ENCODE measurements around the gene ZIC4.

Gene ZIC4

GRCh38 chr3:147414390-147415138 is 8.2 kb upstream of the ZIC4 start:
- DNase-seq (ENCODE audit: low read depth in 1 of 2, low spot score in 1 of 2): no peak
- TF ChIP-seq JUND (IDR thresholded peaks at IDR 0.05; ENCODE audit: low read depth): no peak
- in situ Hi-C loops (cut with HindIII; ENCODE audit: low pct_unique_long_range_greater_than_20kb, low sequenced_read_pairs): no loop called here

- in situ Hi-C loops (cut with HindIII; ENCODE audit: low pct_unique_long_range_greater_than_20kb, low sequenced_read_pairs): no loop called here
- no peak for DNase-seq (ENCODE audit: low read depth in 1 of 2, low spot score in 1 of 2)
- TF ChIP-seq JUND (IDR thresholded peaks at IDR 0.05; ENCODE audit: low read depth): no peak
Measured at GRCh38 chr3:147413686-147414389, 7.5 kb upstream of the ZIC4 start.

GRCh38 chr3:147412917-147413685 is 6.8 kb upstream of the ZIC4 start:
- DNase-seq (ENCODE audit: low read depth in 1 of 2, low spot score in 1 of 2): no peak
- in situ Hi-C loops (cut with HindIII; ENCODE audit: low pct_unique_long_range_greater_than_20kb, low sequenced_read_pairs): no loop called here
- no peak for TF ChIP-seq JUND (IDR thresholded peaks at IDR 0.05; ENCODE audit: low read depth)

- in situ Hi-C loops (cut with HindIII; ENCODE audit: low pct_unique_long_range_greater_than_20kb, low sequenced_read_pairs): no loop called here
- no peak for TF ChIP-seq JUND (IDR thresholded peaks at IDR 0.05; ENCODE audit: low read depth)
- DNase-seq (ENCODE audit: low read depth in 1 of 2, low spot score in 1 of 2): no peak
Measured at GRCh38 chr3:147412261-147412916, 6.0 kb upstream of the ZIC4 start.

- in situ Hi-C loops (cut with HindIII; ENCODE audit: low pct_unique_long_range_greater_than_20kb, low sequenced_read_pairs): no loop called here
- TF ChIP-seq JUND (IDR thresholded peaks at IDR 0.05; ENCODE audit: low read depth): no peak
- no peak for DNase-seq (ENCODE audit: low read depth in 1 of 2, low spot score in 1 of 2)
Measured at GRCh38 chr3:147411815-147412241, 5.5 kb upstream of the ZIC4 start.

GRCh38 chr3:147411238-147411814 is 5.0 kb upstream of the ZIC4 start:
- TF ChIP-seq JUND (IDR thresholded peaks at IDR 0.05; ENCODE audit: low read depth): no peak
- in situ Hi-C loops (cut with HindIII; ENCODE audit: low pct_unique_long_range_greater_than_20kb, low sequenced_read_pairs): no loop called here
- DNase-seq (ENCODE audit: low read depth in 1 of 2, low spot score in 1 of 2): no peak

- in situ Hi-C loops (cut with HindIII; ENCODE audit: low pct_unique_long_range_greater_than_20kb, low sequenced_read_pairs): no loop called here
- no peak for DNase-seq (ENCODE audit: low read depth in 1 of 2, low spot score in 1 of 2)
- TF ChIP-seq JUND (IDR thresholded peaks at IDR 0.05; ENCODE audit: low read depth): no peak
Measured at GRCh38 chr3:147410526-147411237, 4.3 kb upstream of the ZIC4 start.

GRCh38 chr3:147410116-147410525 is 3.8 kb upstream of the ZIC4 start:
- in situ Hi-C loops (cut with HindIII; ENCODE audit: low pct_unique_long_range_greater_than_20kb, low sequenced_read_pairs): no loop called here
- TF ChIP-seq JUND (IDR thresholded peaks at IDR 0.05; ENCODE audit: low read depth): no peak
- DNase-seq (ENCODE audit: low read depth in 1 of 2, low spot score in 1 of 2): no peak

GRCh38 chr3:147409143-147410115 is 3.1 kb upstream of the ZIC4 start, which contains the start of gene ZIC1:
Gene ZIC1, plus strand, starts transcription at chr3:147409365. Its CDS starts 748 bp downstream, at chr3:147410113.
- no peak for TF ChIP-seq JUND (IDR thresholded peaks at IDR 0.05; ENCODE audit: low read depth)
- no peak for DNase-seq (ENCODE audit: low read depth in 1 of 2, low spot score in 1 of 2)
- in situ Hi-C loops (cut with HindIII; ENCODE audit: low pct_unique_long_range_greater_than_20kb, low sequenced_read_pairs): no loop called here

GRCh38 chr3:147408188-147409100 is 2.1 kb upstream of the ZIC4 start:
- in situ Hi-C loops (cut with HindIII; ENCODE audit: low pct_unique_long_range_greater_than_20kb, low sequenced_read_pairs): no loop called here
- DNase-seq (ENCODE audit: low read depth in 1 of 2, low spot score in 1 of 2): no peak
- TF ChIP-seq JUND (IDR thresholded peaks at IDR 0.05; ENCODE audit: low read depth): no peak

All from T47D (cell line).